Psoas muscle (tissue), 8 donors: Measurements from ENCODE around the gene PHRF1. TPM values are rescaled to one million over a fixed set of nuclear protein-coding genes. Genes with fewer than 3 reads are reported as not detected.

Experiments
- ATAC-seq, 4 donors: fragments of 200-7000 bp; cut with Tn5 transposase; one replicate each; pipeline ENCODE4 v1.9.1; 2020; ENCODE audit warnings: moderate library complexity in 3 of 4, mild to moderate bottlenecking in 2 of 4
- DNase-seq, 2 donors: peaks; one replicate each; pipeline ENCODE4 v3.0.0-alpha.2; 2020
- H3K27ac ChIP-seq: fragments of 200-600 bp; one replicate; pipeline ENCODE4 v1.8.0; 2022
- H3K27me3 ChIP-seq, 3 donors: fragments of 200-600 bp in 1 of 3; one replicate each; pipeline versions ENCODE4 v1.6.1 to v1.8.0; 2013 to 2022; ENCODE audit warnings: low read length in 2 of 3, mild to moderate bottlenecking in 2 of 3, moderate library complexity in 1 of 3; ENCODE audit not compliant: insufficient read depth in 3 of 3
- H3K36me3 ChIP-seq, 2 donors: fragments of 200-600 bp in 1 of 2; one replicate each; pipeline versions ENCODE4 v1.6.1 to v1.8.0; 2013 to 2022; ENCODE audit warnings: low read depth in 1 of 2, mild to moderate bottlenecking in 1 of 2, moderate library complexity in 1 of 2; ENCODE audit not compliant: insufficient read depth in 1 of 2
- H3K4me1 ChIP-seq: fragments of 200-600 bp; one replicate; pipeline ENCODE4 v1.8.0; 2022
- H3K4me3 ChIP-seq: fragments of 200-600 bp; one replicate; pipeline ENCODE4 v1.8.0; 2022; ENCODE audit warnings: mild to moderate bottlenecking
- H3K9me3 ChIP-seq: fragments of 200-600 bp; one replicate; pipeline ENCODE4 v1.8.0; 2022
- CTCF ChIP-seq: fragments of 200-600 bp; IDR thresholded peaks from one replicate; pipeline ENCODE4 v1.8.0; 2022; ENCODE audit warnings: antibody characterized with exemption
- WGBS, 3 donors: extraction: QIAGEN DNeasy Blood & Tissue Kit; methylation state at CpG; one replicate each; pipeline versions ENCODE4 v1.1.6 to v1.1.7; 2013; 5-methylcytosine and 5-hydroxymethylcytosine counted together
- intact Hi-C, 2 donors: fragments of 100-400 bp; cut with DNase I; formaldehyde crosslinking; loops; one replicate each; pipeline versions ENCODE4 v1.11.0 to v1.14.2; 2022
- polyA plus RNA-seq, 3 donors: library from polyadenylated mRNA; stranded (reverse); fragments of 200-250 nt; gene quantifications; one replicate each; pipeline ENCODE4 v1.2.3, GENCODE V29; 2013
- total RNA-seq, 4 donors: library from RNA; stranded (reverse); fragmentation: NEBNext Ultra II Directional in 2 of 4; extraction: Animal tissue kit (Norgen Biotek cat#: 25700) in 2 of 4; gene quantifications; one replicate each; pipeline versions ENCODE4 v1.2.1 to v1.2.4, GENCODE V29; 2021 to 2023
- donor health status: healthy with polysubstance abuse.
- donor health status: DM: no; HTN: no; CAD: no; lungs with moderate emphysema.
- donor health status: Bipolar disorder and iron deficiency.
- donor health status: healthy.
- donor health status: DM: yes; HTN: yes; CAD: no.
- donor health status: DM: no; HTN: no; CAD: no.
- donor health status: DM: no; HTN: no; CAD: no.
- donor health status: DM: yes; HTN: yes; CAD: no.

The PHRF1 gene
- total and polyA plus RNA-seq, 7 donors: 11.7 to 31.2 (median 19.8) TPM

GRCh38 chr11:630871-631270 is 54.6 kb downstream of the PHRF1 start:
- H3K4me1 ChIP-seq: peaks cover 45% of the 10 kb centered on the region
- peak overlapping the region; percentile 90 for H3K27ac ChIP-seq
- peaks cover 0 to 5% (median 0%) of the 10 kb centered on the region in 3 donors for H3K27me3 ChIP-seq
- no peaks in the 10 kb centered on the region for H3K36me3 ChIP-seq
- no peak overlapping the region for H3K4me3 ChIP-seq
- 81 to 94% (median 85%) methylated on average over 5 of the region's 5 CpGs for WGBS, 3 donors
- TF ChIP-seq CTCF: no peak
- ATAC-seq (no peak), DNase-seq (no peak)
- H3K9me3 ChIP-seq: no peaks in the 10 kb centered on the region
- intact Hi-C loops: no loop called here

- Histone ChIP-seq H3K4me1 (peaks cover 23% of the 10 kb centered on the region), H3K4me3 (no peak overlapping the region), H3K27me3 (peaks cover 0 to 20% (median 18%) of the 10 kb centered on the region in 3 donors), H3K27ac (no peak overlapping the region), H3K9me3 (no peaks in the 10 kb centered on the region), H3K36me3 (no peaks in the 10 kb centered on the region)
- DNase-seq (no peak), ATAC-seq (no peak)
- intact Hi-C loops: loop anchor here in 1 of 2 donors (5.0 kb wide), 1 partner anchor 46 kb away; no protein-coding TSS in a partner anchor
- TF ChIP-seq CTCF: no peak
- 66 to 72% (median 70%) methylated on average over 22 of the region's 22 CpGs for WGBS, 3 donors
Observed at GRCh38 chr11:635945-636510, 59.8 kb downstream of the PHRF1 start.

- no peaks in the 10 kb centered on the region for H3K9me3 ChIP-seq
- no peak within 1 kb of the TSS for H3K27ac ChIP-seq
- peaks cover 19% of the 10 kb centered on the region for H3K4me1 ChIP-seq
- WGBS, 3 donors: 16 to 21% (median 18%) methylated on average over 57 to 100 of the region's 100 CpGs
- ATAC-seq: peak; percentile 16 to 30 (median 24)
- TF ChIP-seq CTCF: no peak
- H3K36me3 ChIP-seq: peaks cover 0 to 2% of the 10 kb centered on the region in 2 donors
- peak within 1 kb of the TSS; percentile 44 for H3K4me3 ChIP-seq
- DNase-seq: peak in 1 of 2 donors; percentile 49
- H3K27me3 ChIP-seq: peaks cover 0 to 20% (median 18%) of the 10 kb centered on the region in 3 donors
- intact Hi-C loops: loop anchor here in 1 of 2 donors (5.0 kb wide), 1 partner anchor 46 kb away; no protein-coding TSS in a partner anchor
Observed at GRCh38 chr11:636511-637332, 60.5 kb downstream of the PHRF1 start, which contains the start of gene DRD4. DRD4 (plus strand) TSS chr11:637269; CDS start chr11:637305, 36 bp downstream.

GRCh38 chr11:637333-637592 is 61.0 kb downstream of the PHRF1 start:
- Histone ChIP-seq H3K9me3 (no peaks in the 10 kb centered on the region), H3K27ac (no peak overlapping the region), H3K36me3 (peaks cover 0 to 7% of the 10 kb centered on the region in 2 donors), H3K4me1 (peaks cover 17% of the 10 kb centered on the region), H3K27me3 (peaks cover 0 to 20% (median 18%) of the 10 kb centered on the region in 3 donors), H3K4me3 (peak overlapping the region; percentile 44)
- no peak for ATAC-seq
- TF ChIP-seq CTCF: no peak
- WGBS, 3 donors: 2 to 8% (median 6%) methylated on average over 12 to 34 of the region's 34 CpGs
- peak in 1 of 2 donors; percentile 48 for DNase-seq
- intact Hi-C loops: loop anchor here in 1 of 2 donors (5.0 kb wide), 1 partner anchor 45 kb away; no protein-coding TSS in a partner anchor
